Measurements from ENCODE around the gene KRTAP5-5. TPM values are rescaled to one million over a fixed set of nuclear protein-coding genes. Genes with fewer than 3 reads are reported as not detected.

The KRTAP5-5 gene
- total RNA-seq, 3 donors from 2014 or later, result 0.32 to 1.6 (median 0.75) TPM

DNA sequence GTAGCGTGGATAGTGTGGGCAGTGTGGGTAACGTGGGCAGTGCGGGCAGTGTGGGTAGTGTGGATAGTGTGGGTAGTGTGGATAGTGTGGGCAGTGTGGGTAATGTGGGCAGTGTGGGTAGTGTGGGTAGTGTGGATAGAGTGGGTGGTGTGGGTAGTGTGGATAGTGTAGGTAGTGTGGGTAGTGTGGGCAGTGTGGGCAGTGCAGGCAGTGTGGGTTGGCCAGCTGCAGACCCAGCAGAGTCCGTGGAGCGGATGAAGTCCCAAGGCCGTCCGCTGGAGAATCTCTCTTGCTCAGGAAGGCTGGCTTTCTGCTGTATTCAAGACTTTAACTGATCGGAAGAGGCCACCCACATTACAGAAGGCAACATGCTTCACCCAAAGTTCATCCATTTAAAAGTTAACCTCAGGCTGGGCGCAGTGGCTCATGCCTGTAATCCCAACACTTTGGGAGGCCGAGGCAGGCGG lies 41.4 kb downstream of the KRTAP5-5 start:
- no peaks in the 10 kb centered on the region for H3K36me3 ChIP-seq (ENCODE audit: low read depth)
- TF ChIP-seq, protein P1, sequence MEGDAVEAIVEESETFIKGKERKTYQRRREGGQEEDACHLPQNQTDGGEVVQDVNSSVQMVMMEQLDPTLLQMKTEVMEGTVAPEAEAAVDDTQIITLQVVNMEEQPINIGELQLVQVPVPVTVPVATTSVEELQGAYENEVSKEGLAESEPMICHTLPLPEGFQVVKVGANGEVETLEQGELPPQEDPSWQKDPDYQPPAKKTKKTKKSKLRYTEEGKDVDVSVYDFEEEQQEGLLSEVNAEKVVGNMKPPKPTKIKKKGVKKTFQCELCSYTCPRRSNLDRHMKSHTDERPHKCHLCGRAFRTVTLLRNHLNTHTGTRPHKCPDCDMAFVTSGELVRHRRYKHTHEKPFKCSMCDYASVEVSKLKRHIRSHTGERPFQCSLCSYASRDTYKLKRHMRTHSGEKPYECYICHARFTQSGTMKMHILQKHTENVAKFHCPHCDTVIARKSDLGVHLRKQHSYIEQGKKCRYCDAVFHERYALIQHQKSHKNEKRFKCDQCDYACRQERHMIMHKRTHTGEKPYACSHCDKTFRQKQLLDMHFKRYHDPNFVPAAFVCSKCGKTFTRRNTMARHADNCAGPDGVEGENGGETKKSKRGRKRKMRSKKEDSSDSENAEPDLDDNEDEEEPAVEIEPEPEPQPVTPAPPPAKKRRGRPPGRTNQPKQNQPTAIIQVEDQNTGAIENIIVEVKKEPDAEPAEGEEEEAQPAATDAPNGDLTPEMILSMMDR (IDR thresholded peaks at IDR 0.05), result no peak
- H3K9me3 ChIP-seq, result no peaks in the 10 kb centered on the region
- no peak overlapping the region for H3K4me3 ChIP-seq
- DNase-seq (peak in 1 of 3 donors; percentile 7), ATAC-seq (no peak)
- intact Hi-C loops (cut with DNase I, micrococcal nuclease), result no loop called here
- H3K4me1 ChIP-seq (ENCODE audit: low read depth), result no peaks in the 10 kb centered on the region

DNA sequence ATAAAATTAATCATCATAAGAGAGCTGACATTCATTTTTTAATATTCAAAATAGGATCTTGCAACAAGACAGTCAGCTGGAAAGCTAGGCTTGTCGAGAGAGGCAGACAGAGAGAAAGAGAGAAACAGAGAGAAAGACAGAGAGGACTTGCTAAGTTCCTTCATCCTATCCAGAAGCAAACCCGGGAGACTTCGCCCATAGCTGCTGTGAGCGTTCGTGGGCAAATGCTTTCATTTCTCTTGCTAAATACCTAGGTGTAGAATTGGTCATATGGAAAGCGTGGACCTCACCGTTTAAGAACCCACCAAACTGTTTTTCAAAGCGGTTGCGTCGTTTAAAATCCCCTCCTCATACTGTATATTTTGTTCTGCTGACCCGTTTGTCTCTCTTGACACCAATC lies 42.1 kb downstream of the KRTAP5-5 start:
- Histone ChIP-seq H3K9me3 (no peaks in the 10 kb centered on the region), H3K36me3 (ENCODE audit: low read depth) (no peaks in the 10 kb centered on the region), H3K4me3 (no peak overlapping the region), H3K4me1 (ENCODE audit: low read depth) (no peaks in the 10 kb centered on the region)
- intact Hi-C loops (cut with DNase I, micrococcal nuclease), result no loop called here
- TF ChIP-seq, protein P1 (IDR thresholded peaks at IDR 0.05), result no peak
- no peak for DNase-seq
- no peak for ATAC-seq

DNA sequence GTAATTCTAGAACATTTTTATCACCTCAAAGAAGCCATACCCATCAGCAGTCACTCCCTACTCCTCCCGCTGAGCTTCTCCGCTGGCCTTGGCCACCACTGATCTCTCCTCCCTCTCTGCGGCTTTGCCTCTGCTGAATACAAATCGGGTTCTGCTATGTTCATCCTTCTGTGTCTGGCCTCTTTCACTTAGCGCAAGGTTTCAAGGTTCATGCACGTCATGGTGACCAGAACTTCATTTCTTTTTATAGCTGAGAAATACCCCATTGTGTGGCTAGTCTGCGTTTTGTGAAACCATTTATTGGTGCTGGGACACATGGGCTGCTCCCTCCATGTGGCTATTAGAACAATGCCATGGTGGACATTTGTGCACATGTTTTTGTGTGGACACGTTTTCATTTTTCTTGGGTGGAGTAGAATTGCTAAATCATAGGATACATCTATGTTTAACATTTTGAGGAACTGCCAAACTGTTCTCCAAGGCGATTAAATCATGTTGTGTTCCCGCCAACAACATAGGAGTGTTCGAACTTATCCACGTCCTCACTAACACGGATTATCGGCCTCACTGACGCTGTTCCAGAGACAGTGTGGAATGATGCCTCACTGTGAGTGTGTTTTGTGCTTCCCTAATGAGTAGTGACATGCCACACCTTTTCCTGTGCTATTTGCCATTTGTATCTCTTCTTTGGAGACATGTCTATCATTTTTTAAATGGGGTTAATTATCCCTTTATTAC lies 43.2 kb downstream of the KRTAP5-5 start:
- intact Hi-C loops (cut with DNase I, micrococcal nuclease), result no loop called here
- TF ChIP-seq, protein P1 (IDR thresholded peaks at IDR 0.05), result no peak
- Histone ChIP-seq H3K4me3 (no peak overlapping the region), H3K9me3 (no peaks in the 10 kb centered on the region), H3K36me3 (ENCODE audit: low read depth) (no peaks in the 10 kb centered on the region), H3K4me1 (ENCODE audit: low read depth) (no peaks in the 10 kb centered on the region)
- no peak for DNase-seq
- ATAC-seq, result no peak

DNA sequence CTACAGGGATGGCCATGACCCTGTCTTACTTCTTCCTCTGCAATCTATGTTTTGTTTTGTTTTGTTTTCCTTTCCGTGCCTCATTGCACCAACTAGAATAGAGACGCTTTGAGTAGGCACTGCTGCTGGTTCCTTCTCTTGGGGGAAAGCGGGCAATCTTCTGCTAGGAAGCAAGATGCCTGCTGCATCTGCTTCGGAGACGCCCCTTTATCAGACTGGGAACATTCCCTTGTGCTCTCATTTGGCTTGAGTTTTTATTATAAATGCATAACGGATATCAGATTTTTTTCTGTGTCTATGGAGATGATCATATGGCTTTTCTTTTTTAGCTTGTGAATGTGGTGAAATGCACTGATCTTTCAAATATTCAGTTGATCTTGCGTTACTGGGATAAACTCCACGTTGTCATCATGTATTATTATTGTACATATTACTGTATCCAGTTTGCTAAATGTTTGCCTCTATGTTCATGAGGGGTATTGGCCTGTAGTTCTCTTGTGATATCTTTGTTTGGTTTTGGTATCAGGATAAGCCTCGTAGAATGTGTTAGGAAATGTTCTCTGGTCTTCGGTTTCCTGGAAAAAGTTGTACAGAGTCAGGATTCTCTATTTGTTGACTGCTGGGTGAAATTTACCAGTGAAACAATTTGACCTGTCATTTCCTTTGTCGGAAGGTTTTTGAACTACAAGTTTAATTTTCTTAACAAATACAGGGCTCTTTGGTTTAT lies 44.0 kb downstream of the KRTAP5-5 start:
- no peaks in the 10 kb centered on the region for H3K36me3 ChIP-seq (ENCODE audit: low read depth)
- H3K9me3 ChIP-seq, result no peaks in the 10 kb centered on the region
- H3K4me1 ChIP-seq (ENCODE audit: low read depth), result no peaks in the 10 kb centered on the region
- TF ChIP-seq, protein P1 (IDR thresholded peaks at IDR 0.05), result no peak
- DNase-seq (no peak), ATAC-seq (no peak)
- H3K4me3 ChIP-seq, result no peak overlapping the region
- intact Hi-C loops (cut with DNase I, micrococcal nuclease), result no loop called here

DNA sequence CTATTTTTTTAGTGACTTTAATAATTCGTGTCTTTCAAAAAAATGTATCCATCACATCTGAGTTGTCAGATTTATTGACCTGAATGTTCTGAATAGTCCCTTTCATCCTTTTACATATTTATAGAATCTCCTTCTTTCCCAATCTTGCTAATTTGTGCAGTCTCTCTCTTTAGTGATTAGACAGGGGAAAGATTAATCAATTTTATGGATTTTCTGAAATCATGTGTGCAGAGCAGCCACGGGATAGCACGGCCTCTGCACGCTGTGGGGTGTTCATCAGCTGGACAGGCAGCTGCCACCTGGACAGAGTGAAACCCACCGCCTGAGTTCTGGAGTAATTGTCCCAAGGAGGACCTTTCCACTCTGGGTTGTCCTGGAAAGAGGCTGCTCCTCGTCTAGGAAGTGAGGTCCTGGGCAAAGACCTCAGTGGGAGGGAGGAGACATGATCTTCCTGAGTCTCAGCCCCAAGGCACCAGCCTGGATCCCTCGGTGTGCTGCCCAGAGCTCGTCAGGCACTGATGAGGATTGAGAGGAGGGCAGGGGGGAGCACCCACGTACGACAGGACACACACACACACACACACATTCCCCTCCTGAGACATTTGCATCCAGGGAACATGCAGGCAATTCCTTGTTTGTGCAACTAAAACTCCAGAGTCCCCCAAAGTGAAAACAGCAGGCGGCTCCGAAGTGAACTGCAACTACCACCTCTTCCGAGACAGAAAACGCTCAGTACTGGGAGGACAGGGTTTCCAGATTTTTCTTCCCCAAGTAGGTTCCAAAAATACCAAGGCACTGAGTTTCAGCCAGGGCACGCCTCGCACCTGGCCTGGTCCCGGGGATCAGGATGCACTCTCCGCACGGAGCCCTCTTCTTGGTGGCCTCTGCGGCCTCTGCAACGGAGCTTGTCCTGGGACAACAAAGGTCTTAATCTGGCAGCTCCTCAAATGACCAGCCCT lies 44.9 kb downstream of the KRTAP5-5 start:
- intact Hi-C loops (cut with DNase I, micrococcal nuclease), result no loop called here
- no peaks in the 10 kb centered on the region for H3K4me1 ChIP-seq (ENCODE audit: low read depth)
- TF ChIP-seq, protein P1 (IDR thresholded peaks at IDR 0.05), result no peak
- H3K9me3 ChIP-seq, result no peaks in the 10 kb centered on the region
- no peaks in the 10 kb centered on the region for H3K36me3 ChIP-seq (ENCODE audit: low read depth)
- no peak for ATAC-seq
- DNase-seq, result no peak
- H3K4me3 ChIP-seq, result no peak overlapping the region
